Activated naive CD4-positive, alpha-beta T cell treated with anti-CD3 and anti-CD28 coated beads, Interleukin-2, amount 50 U/mL, for 72 hours (primary cell): ENCODE results near the gene TPD52L1. TPM values are rescaled to one million over a fixed set of nuclear protein-coding genes. Genes with fewer than 3 reads are reported as not detected.

ENCODE experiments used
- ATAC-seq, 2 donors: fragments of 150-1000 bp; cut with Tn5 transposase; 2 replicates each; pipeline ENCODE4 v1.10.0; 2021; ENCODE audit warnings: mild to moderate bottlenecking in 2 of 2, moderate library complexity in 2 of 2
- DNase-seq, 2 donors: peaks; one replicate each; pipeline ENCODE4 v3.0.0; 2021 to 2022; ENCODE audit warnings: low spot score in 2 of 2
- H3K27ac Mint-ChIP-seq, 2 donors: one replicate each; pipeline ENCODE4 v1.8.0; 2022; ENCODE audit warnings: mild to moderate bottlenecking in 2 of 2, mixed read lengths in 2 of 2
- H3K36me3 Mint-ChIP-seq, 2 donors: one replicate each; pipeline ENCODE4 v1.8.0; 2022; ENCODE audit warnings: mixed read lengths in 2 of 2
- H3K9me3 Mint-ChIP-seq, 2 donors: one replicate each; pipeline ENCODE4 v1.8.0; 2022; ENCODE audit warnings: mixed read lengths in 2 of 2
- total RNA-seq, 2 donors: library from RNA; stranded (reverse); gene quantifications; one replicate each; pipeline ENCODE4 v1.2.3, GENCODE V29; 2022

The TPD52L1 gene
- total RNA-seq, 2 donors from 2014 or later: 0.87 to 1.6 TPM

DNA sequence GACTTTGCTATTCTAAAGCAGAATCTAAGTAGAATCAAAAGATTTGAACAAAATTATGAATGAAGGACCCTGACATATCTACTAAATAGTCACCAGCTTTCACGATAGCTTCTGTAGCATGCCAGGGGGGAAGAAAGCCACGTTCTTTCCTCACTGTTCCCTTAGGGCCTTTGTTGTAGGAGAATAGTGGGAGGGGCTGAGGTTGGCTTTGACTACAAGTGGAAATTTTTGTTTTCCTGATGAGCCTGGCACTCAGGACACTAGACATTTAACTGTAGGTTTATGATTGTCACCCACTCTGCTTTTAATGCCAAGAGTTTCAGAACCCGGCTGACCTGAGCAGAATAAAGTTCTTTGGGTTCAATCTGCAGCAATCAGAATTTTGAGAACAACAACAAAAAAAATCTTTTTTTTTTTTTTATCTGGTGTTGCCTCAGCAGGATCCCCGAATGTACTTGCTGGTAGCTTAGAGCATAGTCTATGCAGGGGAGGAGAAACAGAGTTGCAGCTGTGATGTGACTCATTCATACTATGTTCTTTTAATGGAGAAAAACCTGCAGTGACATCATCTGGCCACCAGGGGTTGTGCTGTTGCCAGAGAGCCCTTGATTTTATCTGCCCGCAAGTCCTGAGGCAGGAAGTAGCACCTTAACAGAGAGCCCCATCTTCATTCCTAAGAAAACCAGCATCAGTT, 38.5 kb downstream of the TPD52L1 start:
- Mint-ChIP-seq H3K36me3 (no peaks in the 10 kb centered on the region), H3K9me3 (no peaks in the 10 kb centered on the region), H3K27ac (no peak overlapping the region)
- ATAC-seq (peak; percentile 90 to 98), DNase-seq (peak in 1 of 2 donors; percentile 49)

DNA sequence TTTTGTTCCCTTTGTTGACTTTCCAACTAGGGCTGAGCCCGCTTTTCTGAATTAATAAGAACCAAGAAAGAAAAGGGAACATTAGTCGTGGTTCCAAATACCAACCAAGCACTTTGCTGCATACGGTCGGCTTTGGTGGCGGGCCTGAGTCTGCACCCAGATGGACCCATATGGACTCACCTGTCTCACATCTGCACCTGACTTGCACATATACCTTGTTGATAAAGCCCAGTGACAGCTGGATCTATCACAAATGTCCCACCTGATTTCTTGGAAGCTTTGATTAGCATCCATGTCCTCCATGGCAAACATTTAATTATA, 39.0 kb downstream of the TPD52L1 start:
- Mint-ChIP-seq H3K9me3 (no peaks in the 10 kb centered on the region), H3K36me3 (no peaks in the 10 kb centered on the region), H3K27ac (no peak overlapping the region)
- DNase-seq (no peak), ATAC-seq (peak in 1 of 2 donors; percentile 28)

DNA sequence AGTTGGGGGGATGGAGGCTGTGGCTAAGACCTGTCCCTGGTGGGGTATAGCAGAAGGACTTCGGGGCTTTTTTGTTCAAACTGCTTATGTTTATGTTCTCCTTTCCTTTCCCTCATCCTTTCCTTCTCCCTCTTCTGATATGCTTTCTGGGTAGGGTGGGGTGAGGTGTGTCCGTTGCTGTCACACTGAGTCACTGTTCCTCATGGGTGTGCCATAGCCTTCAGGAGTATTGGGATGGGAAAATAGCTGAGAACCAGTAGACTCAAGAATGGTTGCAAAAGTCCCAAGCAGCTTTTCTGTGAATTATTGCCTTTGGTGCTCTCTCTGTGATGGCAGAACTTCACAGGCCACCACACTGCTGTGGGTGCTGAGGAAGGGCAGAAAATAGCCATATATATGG, 39.6 kb downstream of the TPD52L1 start:
- DNase-seq (no peak), ATAC-seq (no peak)
- no peaks in the 10 kb centered on the region for H3K9me3 Mint-ChIP-seq
- H3K27ac Mint-ChIP-seq: no peak overlapping the region
- H3K36me3 Mint-ChIP-seq: no peaks in the 10 kb centered on the region

DNA sequence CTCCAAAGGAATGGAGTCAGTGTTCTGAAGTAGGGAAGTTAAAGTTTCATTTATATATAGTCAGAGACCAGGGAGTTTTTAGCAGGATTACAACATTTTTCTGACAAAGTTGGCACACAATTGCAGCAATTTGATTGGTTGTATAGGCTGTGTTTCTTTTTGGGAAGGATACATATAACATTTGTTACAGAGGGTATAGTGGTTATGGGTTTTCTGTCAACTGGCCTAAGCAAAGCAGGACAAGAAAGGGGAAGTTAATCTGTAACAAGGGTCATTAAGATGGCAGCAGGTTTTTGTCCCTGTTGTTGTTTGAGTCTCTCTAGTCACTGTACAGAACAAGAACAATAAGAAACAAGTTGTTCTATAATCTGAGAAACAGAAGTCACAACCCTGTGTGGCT, 41.4 kb downstream of the TPD52L1 start:
- ATAC-seq (no peak), DNase-seq (no peak)
- Mint-ChIP-seq H3K27ac (no peak overlapping the region), H3K36me3 (no peaks in the 10 kb centered on the region), H3K9me3 (no peaks in the 10 kb centered on the region)

DNA sequence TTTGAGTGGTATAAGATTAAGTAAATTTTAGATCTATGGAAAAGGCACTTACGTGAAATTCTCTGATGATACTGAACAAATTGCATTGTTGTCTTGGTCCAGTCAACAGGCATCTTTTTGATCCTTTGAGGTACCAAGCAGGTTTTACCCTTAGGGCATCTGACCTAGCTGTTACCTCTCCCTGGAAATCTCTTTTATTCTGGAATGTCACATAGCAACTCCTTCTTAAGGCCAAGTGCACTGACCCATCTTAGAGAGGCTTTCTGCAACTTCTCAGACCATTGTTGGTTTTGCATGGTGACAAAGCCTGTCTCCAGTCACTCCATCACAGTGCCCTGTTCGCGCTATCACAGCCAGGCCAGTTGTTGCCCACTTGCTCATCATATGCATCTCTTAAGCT, 42.0 kb downstream of the TPD52L1 start:
- no peak overlapping the region for H3K27ac Mint-ChIP-seq
- ATAC-seq: no peak
- no peaks in the 10 kb centered on the region for H3K36me3 Mint-ChIP-seq
- H3K9me3 Mint-ChIP-seq: no peaks in the 10 kb centered on the region
- DNase-seq: no peak

DNA sequence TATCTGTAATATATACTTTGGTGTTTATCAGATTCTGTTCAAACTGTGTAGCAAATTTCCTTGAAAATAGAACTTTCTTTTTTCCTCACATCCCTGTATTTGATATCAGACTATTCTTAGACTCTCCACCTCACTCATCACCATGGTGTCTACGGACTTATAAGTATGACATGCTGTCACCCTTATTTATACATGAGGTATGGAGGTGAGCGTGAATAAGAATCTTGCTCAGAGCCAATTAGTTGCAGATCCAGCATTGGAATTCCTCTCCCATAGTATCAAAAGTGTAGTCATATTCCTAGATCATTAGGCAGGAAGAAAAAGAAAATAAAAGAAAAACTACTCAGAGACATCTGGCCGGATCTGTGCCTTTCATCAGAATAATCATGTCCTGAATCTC, 43.0 kb downstream of the TPD52L1 start:
- Mint-ChIP-seq H3K9me3 (no peaks in the 10 kb centered on the region), H3K36me3 (no peaks in the 10 kb centered on the region)

DNA sequence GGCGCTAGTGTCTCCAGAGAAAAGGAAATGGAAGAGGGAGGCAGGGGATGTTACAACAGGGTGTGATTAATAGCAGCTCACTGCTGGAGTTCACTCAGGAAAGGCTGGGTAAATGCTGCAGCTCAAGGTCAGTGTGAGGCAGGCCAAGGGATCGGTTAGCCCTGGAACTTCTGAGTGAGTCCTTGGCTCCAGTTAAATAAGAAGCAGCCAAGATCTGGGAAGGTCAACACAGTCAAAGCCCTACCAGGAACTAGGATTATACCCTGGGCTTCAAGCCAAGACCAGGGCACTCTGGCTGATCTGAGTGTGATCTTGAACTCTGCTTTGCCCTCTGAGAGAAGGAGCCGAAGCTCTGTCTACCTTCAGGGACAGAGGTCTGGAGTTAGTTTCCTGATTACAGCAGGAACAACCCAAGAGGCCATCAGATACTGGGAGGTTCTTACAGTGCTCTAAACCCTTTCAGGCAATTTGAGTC, 44.3 kb downstream of the TPD52L1 start:
- ATAC-seq (no peak), DNase-seq (no peak)
- Mint-ChIP-seq H3K27ac (no peak overlapping the region), H3K9me3 (no peaks in the 10 kb centered on the region), H3K36me3 (no peaks in the 10 kb centered on the region)

More for the DNA sequence above, 43.0 kb downstream of the TPD52L1 start:
- no peak overlapping the region for H3K27ac Mint-ChIP-seq
- DNase-seq (no peak), ATAC-seq (no peak)

DNA sequence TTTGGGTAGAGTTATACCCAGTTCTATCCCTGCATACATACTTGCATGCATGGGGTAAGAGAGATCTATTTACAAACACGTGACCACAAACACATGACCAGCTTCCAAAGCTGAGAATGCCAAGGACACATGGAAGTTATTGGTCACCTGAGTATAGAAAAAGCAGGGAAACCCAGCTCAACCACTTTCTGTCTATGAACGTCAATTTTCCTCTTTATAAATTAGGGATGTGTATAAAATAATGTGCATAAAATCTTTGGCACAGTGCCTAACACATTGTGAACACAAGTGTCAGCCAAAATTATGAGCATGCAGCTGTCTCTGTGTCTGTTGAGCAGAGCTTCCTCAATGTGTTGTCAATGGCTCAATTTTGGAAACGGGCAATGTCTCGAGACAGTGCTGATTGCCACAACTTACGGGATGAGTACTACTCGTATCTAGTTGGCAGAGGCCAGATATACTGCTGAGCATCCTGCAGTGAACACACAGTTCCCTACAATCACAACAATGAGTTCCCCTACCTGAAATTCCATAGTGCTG, 44.9 kb downstream of the TPD52L1 start:
- Mint-ChIP-seq H3K27ac (no peak overlapping the region), H3K9me3 (no peaks in the 10 kb centered on the region)

DNA sequence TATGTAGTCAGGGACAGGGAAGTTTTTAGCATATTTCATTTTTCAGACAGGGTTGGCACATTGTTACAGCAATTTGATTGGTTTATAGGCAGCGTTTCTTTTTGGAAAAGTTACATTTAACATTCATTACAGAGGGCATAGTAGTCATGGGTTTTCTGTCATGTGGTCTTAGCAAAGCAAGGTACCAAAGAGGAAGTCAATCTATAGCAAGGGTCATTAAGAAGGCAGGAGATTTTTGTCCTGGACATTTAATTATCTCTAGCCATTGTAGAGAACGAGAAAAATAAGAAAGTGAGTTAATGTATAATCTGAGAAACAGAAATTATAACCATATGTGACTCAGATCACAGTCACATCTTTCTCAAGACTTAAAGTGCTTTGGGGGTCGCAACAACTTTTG, 47.4 kb downstream of the TPD52L1 start:
- Mint-ChIP-seq H3K9me3 (no peaks in the 10 kb centered on the region), H3K27ac (no peak overlapping the region), H3K36me3 (no peaks in the 10 kb centered on the region)
- DNase-seq (no peak), ATAC-seq (no peak)

More for the DNA sequence above, 44.9 kb downstream of the TPD52L1 start:
- DNase-seq (no peak), ATAC-seq (no peak)
- no peaks in the 10 kb centered on the region for H3K36me3 Mint-ChIP-seq

DNA sequence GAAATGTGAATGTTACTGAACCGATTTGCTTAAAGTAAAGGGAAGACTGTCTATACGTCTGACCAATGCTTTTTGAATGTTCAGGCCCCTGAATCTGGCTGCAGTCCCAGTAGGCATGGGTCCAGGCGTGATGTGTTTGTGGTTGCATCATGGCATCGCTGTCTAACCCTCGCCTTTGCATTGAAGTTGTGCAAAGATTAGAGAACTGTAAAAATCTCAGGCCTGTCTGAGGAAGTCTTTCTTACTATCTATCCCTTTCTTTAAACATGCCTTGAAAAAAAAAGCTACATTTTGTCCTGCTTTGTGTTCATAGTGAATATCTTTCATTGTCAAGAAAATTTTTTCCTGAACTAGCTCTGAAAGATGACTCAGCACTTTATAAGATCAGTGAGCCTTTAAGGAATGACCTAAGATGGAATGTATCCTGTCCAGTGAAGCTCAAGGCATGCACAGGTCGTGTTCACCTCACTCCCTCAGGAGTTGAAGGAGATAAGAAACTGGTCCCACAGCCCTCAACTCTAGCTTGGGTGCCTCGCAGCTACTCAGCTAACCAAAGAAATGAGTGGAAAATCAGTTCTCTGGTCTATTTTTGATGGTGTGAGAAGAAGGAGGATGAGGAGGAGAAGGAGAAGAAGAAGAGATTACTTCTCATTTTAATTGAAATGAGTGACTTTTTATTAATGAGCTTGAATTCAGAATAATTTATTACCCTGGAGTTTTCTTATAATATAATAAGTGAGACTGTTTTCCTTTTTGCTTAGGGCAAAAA, 48.6 kb downstream of the TPD52L1 start:
- H3K36me3 Mint-ChIP-seq: no peaks in the 10 kb centered on the region
- no peaks in the 10 kb centered on the region for H3K9me3 Mint-ChIP-seq
- no peak for DNase-seq
- ATAC-seq: no peak
- H3K27ac Mint-ChIP-seq: no peak overlapping the region

DNA sequence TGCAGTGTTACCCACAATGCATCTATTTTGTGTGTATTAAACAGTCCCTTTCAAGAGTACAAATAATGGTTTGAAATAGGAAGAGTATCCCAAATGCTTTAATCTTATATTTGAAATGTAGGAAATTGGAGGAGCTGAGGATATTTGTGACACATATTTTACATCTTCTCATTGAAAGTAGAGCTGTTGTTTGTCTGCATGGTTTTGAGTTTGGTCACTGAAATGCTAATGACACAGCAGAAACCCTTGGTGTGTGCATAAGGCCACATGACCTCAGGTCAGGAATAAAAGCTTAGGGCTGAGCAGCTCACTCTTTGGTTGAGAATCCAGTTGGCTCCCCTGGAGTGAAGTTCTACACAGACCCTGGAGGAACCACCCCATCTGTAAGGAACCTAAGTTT, 49.8 kb downstream of the TPD52L1 start:
- no peak overlapping the region for H3K27ac Mint-ChIP-seq
- DNase-seq: no peak
- ATAC-seq: no peak
- H3K9me3 Mint-ChIP-seq: no peaks in the 10 kb centered on the region
- no peaks in the 10 kb centered on the region for H3K36me3 Mint-ChIP-seq

DNA sequence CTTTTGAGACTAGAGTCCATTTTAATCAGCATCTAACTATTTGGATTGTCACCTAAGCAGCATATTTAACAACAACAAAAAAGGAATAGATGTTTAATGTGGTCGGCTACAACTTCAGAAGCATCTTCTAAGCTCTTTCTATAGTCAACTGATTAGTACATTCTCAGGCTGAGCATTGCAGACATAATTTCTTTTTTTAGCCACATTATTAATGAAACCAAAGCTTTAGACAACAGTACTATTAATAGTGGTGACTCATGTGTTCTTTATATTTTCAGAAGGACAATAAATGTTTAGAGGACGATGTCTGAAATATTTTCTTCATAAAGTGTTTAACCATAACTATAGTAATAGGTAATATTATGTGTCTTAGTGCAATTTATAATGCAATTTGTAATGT, 52.4 kb downstream of the TPD52L1 start:
- no peak for ATAC-seq

DNA sequence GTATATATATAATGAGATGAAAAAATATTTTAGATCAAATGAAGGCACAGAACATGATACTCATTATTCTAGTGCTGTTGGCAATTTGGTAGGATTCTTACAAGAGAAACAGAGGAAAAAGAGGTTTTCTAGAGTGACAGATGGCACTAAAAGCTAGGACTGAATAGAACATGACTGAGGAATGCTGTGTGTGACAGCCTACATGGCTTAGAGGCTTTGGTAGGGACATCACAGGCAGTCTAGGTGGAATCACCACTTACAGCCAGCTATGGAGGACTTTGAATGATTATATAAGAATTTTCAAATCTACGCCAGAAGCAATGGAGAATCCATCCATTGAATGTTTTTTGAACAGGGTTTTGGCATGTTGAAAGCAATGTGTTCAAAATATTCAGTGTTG, 52.8 kb downstream of the TPD52L1 start:
- H3K27ac Mint-ChIP-seq: no peak overlapping the region
- ATAC-seq (no peak), DNase-seq (no peak)
- H3K36me3 Mint-ChIP-seq: no peaks in the 10 kb centered on the region
- no peaks in the 10 kb centered on the region for H3K9me3 Mint-ChIP-seq

More for the DNA sequence above, 52.4 kb downstream of the TPD52L1 start:
- no peak for DNase-seq
- no peaks in the 10 kb centered on the region for H3K36me3 Mint-ChIP-seq
- no peak overlapping the region for H3K27ac Mint-ChIP-seq
- no peaks in the 10 kb centered on the region for H3K9me3 Mint-ChIP-seq

DNA sequence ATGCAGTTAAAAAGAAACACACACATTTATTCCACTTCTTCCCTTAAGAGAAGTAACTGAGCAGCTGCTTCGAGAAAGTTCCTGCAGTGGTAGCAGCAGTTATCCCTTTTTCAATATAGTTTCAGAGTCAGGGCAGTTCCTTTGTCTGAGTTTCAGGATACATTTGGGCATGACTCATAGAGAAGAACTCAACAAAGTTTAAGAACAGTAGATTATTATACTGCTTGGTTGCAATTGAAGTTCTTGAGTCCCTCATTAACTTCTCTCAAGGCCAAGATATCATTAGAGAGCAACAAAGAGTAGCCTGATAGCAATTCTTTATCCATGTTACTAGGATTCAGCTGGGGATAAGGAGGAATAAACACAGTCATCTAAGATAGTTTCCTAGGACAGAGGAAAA, 54.4 kb downstream of the TPD52L1 start:
- no peak for DNase-seq
- no peaks in the 10 kb centered on the region for H3K36me3 Mint-ChIP-seq
- no peak overlapping the region for H3K27ac Mint-ChIP-seq
- no peaks in the 10 kb centered on the region for H3K9me3 Mint-ChIP-seq
- no peak for ATAC-seq

DNA sequence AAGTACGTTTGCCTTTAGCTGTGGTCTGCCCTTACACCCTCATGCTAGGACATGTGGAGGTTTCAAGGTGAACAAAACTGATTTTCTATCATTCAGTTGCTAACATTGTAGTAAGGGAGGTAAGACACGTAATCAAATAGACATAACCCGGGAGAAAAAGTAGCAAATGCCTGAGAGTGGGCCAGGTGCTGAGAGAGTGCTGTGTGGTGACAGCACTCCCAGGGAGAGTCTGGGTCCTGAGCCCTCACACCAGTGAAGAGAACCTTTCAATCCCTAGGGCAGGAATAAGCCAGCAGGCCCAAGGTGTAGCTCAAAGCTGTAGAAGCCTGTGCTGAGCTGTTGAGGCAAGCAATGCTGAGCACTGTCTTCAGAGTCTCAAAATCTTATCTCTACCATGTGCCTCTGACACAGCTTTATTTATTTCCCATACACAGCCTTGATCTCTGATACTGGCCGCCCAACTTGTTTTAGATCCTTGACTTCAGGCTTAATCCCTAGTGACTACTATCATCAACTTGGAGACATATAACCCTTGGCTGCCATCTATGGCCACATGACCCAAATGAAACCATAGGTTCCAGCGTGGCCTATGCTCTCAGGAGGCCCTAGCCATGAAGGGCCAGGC, 55.2 kb downstream of the TPD52L1 start:
- no peak for DNase-seq
- no peak overlapping the region for H3K27ac Mint-ChIP-seq
- no peak for ATAC-seq
- no peaks in the 10 kb centered on the region for H3K36me3 Mint-ChIP-seq
- no peaks in the 10 kb centered on the region for H3K9me3 Mint-ChIP-seq

DNA sequence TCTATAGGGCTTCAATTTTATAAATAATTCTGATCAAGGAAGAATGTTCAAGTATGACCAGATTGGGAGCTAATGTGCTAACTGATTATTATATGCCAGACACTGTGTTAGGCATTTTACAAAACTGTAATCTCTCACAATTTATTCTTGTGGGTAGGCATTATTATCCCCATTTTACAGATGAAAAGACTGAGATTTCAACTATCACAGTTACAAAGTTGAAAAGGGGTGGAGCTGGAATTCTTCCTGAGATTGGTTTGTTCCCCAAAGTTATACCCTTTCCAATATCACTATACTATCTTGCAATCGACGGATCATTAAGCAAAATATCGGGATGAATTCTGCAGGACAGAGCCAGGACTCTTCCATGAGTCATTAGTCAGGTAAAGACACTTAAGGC, 57.1 kb downstream of the TPD52L1 start:
- Mint-ChIP-seq H3K27ac (no peak overlapping the region), H3K9me3 (no peaks in the 10 kb centered on the region), H3K36me3 (no peaks in the 10 kb centered on the region)
- DNase-seq (no peak), ATAC-seq (no peak)

DNA sequence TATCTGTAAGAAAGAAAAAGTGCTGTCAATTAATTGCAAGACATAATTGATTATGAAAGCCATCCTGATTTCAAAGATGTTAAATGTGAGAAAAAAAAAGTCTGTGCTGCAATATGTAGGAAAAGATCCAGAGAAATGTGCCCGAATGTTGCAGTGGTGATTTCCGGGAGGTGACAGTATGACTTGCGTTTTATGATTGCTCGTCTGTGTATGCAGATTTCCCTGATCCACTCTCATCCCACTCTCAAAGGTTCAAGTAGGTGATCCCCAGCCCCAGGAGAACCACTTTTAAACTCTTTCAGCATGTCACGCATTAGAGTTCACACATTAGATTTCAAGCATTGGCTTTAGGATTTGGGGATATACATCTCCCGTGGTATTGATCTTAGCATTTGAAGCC, 57.8 kb downstream of the TPD52L1 start:
- no peak for DNase-seq
- ATAC-seq: no peak
- Mint-ChIP-seq H3K9me3 (no peaks in the 10 kb centered on the region), H3K27ac (no peak overlapping the region), H3K36me3 (no peaks in the 10 kb centered on the region)
